Effector memory CD4-positive, alpha-beta T cell (primary cell): ENCODE data around the gene KCNQ5.
"Not testable (repeated sequence)": the region's sequence is repeated elsewhere in the genome, so short reads cannot be mapped to it uniquely, and the experiment has no call there.

Experiments
- DNase-seq, 3 donors: peaks; one replicate each; pipeline ENCODE4 v3.0.0-alpha.2; 2020
- H3K27ac ChIP-seq: 2 replicates; pipeline ENCODE4 v1.7.0; 2013; ENCODE audit warnings: mild to moderate bottlenecking, low read length, moderate library complexity; ENCODE audit not compliant: insufficient read depth, poor library complexity, severe bottlenecking
- H3K27me3 ChIP-seq: replicated peaks from 2 replicates; pipeline ENCODE4 v1.7.0; 2013; ENCODE audit warnings: mild to moderate bottlenecking, low read length; ENCODE audit not compliant: insufficient read depth, control insufficient read depth, poor library complexity, severe bottlenecking
- H3K36me3 ChIP-seq: 2 replicates; pipeline ENCODE4 v1.7.0; 2013; ENCODE audit warnings: mild to moderate bottlenecking, low read length, moderate library complexity; ENCODE audit not compliant: control insufficient read depth, insufficient read depth
- H3K4me1 ChIP-seq: 2 replicates; pipeline ENCODE4 v1.7.0; 2013; ENCODE audit warnings: low read length, mild to moderate bottlenecking; ENCODE audit not compliant: control insufficient read depth, insufficient read depth, poor library complexity, severe bottlenecking
- H3K4me3 ChIP-seq: 2 replicates; pipeline ENCODE4 v1.7.0; 2013; ENCODE audit warnings: low read length, low read depth, mild to moderate bottlenecking; ENCODE audit not compliant: insufficient read depth, poor library complexity, severe bottlenecking
- H3K9me3 ChIP-seq: 2 replicates; pipeline ENCODE4 v1.7.0; 2013; ENCODE audit warnings: mild to moderate bottlenecking, low read length, moderate library complexity; ENCODE audit not compliant: control insufficient read depth

Gene KCNQ5

GRCh38 chr6:73177221-73177944 lies 555.5 kb downstream of the KCNQ5 start:
- no peak for DNase-seq
- no peaks in the 10 kb centered on the region for H3K36me3 ChIP-seq
- H3K9me3 ChIP-seq: no peaks in the 10 kb centered on the region

GRCh38 chr6:73180076-73180738 lies 558.3 kb downstream of the KCNQ5 start:
- no peaks in the 10 kb centered on the region for H3K27me3 ChIP-seq
- no peaks in the 10 kb centered on the region for H3K9me3 ChIP-seq
- no peak for DNase-seq
- H3K4me3 ChIP-seq: no peak overlapping the region
- H3K4me1 ChIP-seq: no peaks in the 10 kb centered on the region
- no peak overlapping the region for H3K27ac ChIP-seq
- H3K36me3 ChIP-seq: no peaks in the 10 kb centered on the region

More at GRCh38 chr6:73177221-73177944, 555.5 kb downstream of the KCNQ5 start:
- Histone ChIP-seq H3K4me3 (no peak overlapping the region), H3K4me1 (no peaks in the 10 kb centered on the region), H3K27ac (no peak overlapping the region), H3K27me3 (no peaks in the 10 kb centered on the region)

GRCh38 chr6:73180763-73181619 lies 559.1 kb downstream of the KCNQ5 start:
- Histone ChIP-seq H3K27ac (no peak overlapping the region), H3K4me3 (no peak overlapping the region), H3K4me1 (no peaks in the 10 kb centered on the region), H3K9me3 (no peaks in the 10 kb centered on the region), H3K27me3 (no peaks in the 10 kb centered on the region), H3K36me3 (no peaks in the 10 kb centered on the region)
- no peak for DNase-seq

GRCh38 chr6:73182021-73182607 lies 560.2 kb downstream of the KCNQ5 start:
- no peaks in the 10 kb centered on the region for H3K9me3 ChIP-seq
- H3K36me3 ChIP-seq: no peaks in the 10 kb centered on the region
- no peak overlapping the region for H3K27ac ChIP-seq

DNA sequence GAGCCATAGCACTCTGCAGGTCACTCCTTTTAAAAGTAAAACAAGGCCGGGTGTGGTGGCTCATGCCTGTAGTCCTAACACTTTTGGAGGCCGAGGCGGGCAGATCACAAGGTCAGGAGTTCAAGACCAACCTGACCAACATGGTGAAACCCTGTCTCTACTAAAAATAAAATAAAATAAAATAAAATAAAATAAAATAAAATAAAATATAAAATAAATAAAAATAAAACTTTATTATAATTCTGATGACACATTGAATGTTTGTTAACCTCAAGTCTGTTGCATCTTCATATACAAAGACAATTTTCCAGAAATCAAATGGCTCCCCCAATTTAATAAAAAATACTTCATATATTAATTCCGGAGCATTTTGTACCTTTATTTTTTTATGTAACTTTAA lies 571.4 kb downstream of the KCNQ5 start:
- H3K4me1 ChIP-seq, H3K9me3 ChIP-seq, H3K27me3 ChIP-seq, H3K4me3 ChIP-seq, H3K27ac ChIP-seq, DNase-seq, H3K36me3 ChIP-seq: not testable (repeated sequence)

More at GRCh38 chr6:73182021-73182607, 560.2 kb downstream of the KCNQ5 start:
- no peak overlapping the region for H3K4me3 ChIP-seq
- H3K27me3 ChIP-seq: no peaks in the 10 kb centered on the region
- DNase-seq: no peak
- no peaks in the 10 kb centered on the region for H3K4me1 ChIP-seq

DNA sequence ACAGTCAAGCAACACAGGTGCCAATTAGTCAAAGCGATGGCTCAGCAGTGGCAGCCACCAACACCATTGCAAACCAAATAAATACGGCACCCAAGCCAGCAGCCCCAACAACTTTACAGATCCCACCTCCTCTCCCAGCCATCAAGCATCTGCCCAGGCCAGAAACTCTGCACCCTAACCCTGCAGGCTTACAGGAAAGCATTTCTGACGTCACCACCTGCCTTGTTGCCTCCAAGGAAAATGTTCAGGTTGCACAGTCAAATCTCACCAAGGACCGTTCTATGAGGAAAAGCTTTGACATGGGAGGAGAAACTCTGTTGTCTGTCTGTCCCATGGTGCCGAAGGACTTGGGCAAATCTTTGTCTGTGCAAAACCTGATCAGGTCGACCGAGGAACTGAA lies 572.9 kb downstream of the KCNQ5 start:
- H3K36me3 ChIP-seq: no peaks in the 10 kb centered on the region

DNA sequence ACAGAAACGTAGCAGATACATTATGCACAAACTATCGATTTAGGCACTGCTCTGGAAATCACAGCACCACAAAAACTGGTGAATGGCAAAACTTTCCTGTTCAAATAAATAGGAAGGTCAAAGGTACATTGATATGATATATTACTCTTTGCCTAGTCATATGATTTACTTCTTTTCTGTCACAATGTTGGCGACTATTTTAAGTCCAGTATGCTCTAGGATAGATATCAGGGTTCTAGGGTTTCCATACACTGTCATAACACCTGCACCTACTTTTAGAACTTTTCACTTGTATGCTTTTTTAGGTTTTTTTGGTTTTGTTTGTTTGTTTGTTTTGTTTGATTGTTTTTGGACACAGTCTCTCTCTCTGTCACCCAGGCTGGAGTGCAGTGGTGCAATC lies 578.4 kb downstream of the KCNQ5 start:
- H3K4me1 ChIP-seq: no peaks in the 10 kb centered on the region
- no peak for DNase-seq
- H3K9me3 ChIP-seq: no peaks in the 10 kb centered on the region
- H3K36me3 ChIP-seq: no peaks in the 10 kb centered on the region
- H3K4me3 ChIP-seq: no peak overlapping the region
- no peaks in the 10 kb centered on the region for H3K27me3 ChIP-seq
- H3K27ac ChIP-seq: no peak overlapping the region

More for the DNA sequence above, 572.9 kb downstream of the KCNQ5 start:
- H3K27me3 ChIP-seq: no peaks in the 10 kb centered on the region
- H3K4me1 ChIP-seq: no peaks in the 10 kb centered on the region
- DNase-seq: no peak
- H3K4me3 ChIP-seq: no peak overlapping the region
- H3K27ac ChIP-seq: no peak overlapping the region
- no peaks in the 10 kb centered on the region for H3K9me3 ChIP-seq

DNA sequence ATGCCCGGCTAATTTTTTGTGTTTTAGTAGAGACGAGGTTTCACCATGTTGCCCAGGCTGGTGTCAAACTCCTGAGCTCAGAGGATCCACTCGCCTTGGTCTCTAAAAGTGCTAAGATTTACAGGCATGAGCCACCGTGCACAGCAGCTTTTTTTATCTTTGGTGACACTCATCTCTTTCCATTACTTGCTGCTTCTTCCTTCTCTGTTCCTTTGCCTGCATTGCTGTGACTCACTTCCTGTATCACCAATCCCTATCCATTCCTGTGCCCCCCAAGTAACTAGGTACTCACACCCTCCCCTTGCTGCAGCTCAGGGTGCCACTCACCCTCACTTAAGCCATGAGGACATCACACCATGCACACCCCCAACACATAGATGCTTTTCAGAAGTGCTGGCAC lies 578.9 kb downstream of the KCNQ5 start:
- Histone ChIP-seq H3K4me1 (no peaks in the 10 kb centered on the region), H3K27me3 (no peaks in the 10 kb centered on the region), H3K27ac (no peak overlapping the region), H3K9me3 (no peaks in the 10 kb centered on the region), H3K36me3 (no peaks in the 10 kb centered on the region), H3K4me3 (no peak overlapping the region)
- no peak for DNase-seq

DNA sequence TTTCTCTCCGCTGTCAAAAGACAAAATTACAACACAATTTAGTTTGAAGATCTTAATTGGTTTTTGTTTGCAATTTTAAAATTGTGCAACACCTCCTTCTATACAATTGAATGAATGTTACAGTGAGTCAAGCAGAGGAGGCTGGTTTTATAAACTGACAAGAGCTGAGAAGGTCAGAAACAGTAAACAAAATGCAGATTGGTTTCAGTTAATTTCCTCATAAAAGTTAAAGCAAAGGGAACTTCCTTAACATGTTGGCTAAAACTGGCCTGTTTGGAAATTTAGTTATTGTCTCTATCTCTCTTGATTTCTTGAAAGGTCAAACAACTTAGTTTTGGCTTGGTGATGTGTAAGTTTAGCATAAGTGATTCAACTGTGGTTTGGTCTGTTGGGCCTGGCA lies 581.2 kb downstream of the KCNQ5 start:
- no peak for DNase-seq
- Histone ChIP-seq H3K4me1 (no peaks in the 10 kb centered on the region), H3K4me3 (no peak overlapping the region), H3K9me3 (no peaks in the 10 kb centered on the region), H3K36me3 (no peaks in the 10 kb centered on the region), H3K27ac (no peak overlapping the region), H3K27me3 (no peaks in the 10 kb centered on the region)
